IMR-90 (cell line): ENCODE results near the gene HTR3C. TPM values are rescaled to one million over a fixed set of nuclear protein-coding genes. Genes with fewer than 3 reads are reported as not detected.

ENCODE experiments used
- ATAC-seq: fragments of 200-7000 bp; cut with Tn5 transposase; 2 replicates; pipeline ENCODE4 v1.9.1; 2020; ENCODE audit warnings: low read depth, mild to moderate bottlenecking, moderate library complexity
- BruUV-seq: library from RNA; stranded (reverse); fragments of 400-500 nt; replicated peaks from 2 replicates; lab custom pipeline; 2021; lab: Mats Ljungman, UMichigan
- CTCF ChIA-PET: fragments of 300-600 bp; formaldehyde crosslinking; extraction: SDS; loops from one replicate; lab custom pipeline; 2021; ENCODE audit warnings: antibody characterized with exemption; lab: Yijun Ruan, JAX
- POLR2A ChIA-PET: fragments of 300-600 bp; sonication (Branson Sonifier 250); formaldehyde crosslinking; loops from one replicate; lab custom pipeline; 2022; ENCODE audit warnings: antibody characterized with exemption; ENCODE audit not compliant: unreplicated experiment; lab: Charles Lee
- DNase-seq: peaks from one replicate; pipeline ENCODE4 v3.0.0; 2013
- H2AFZ ChIP-seq: replicated peaks from 2 replicates; pipeline ENCODE3; 2013; ENCODE audit warnings: low read length, mild to moderate bottlenecking; ENCODE audit not compliant: poor library complexity
- H2AK5ac ChIP-seq: 2 replicates; pipeline ENCODE4 v1.6.1; 2013; ENCODE audit warnings: low read depth, low read length, inconsistent platforms
- H2AK9ac ChIP-seq: replicated peaks from 2 replicates; pipeline ENCODE3; 2013; ENCODE audit warnings: mild to moderate bottlenecking, low read depth, low read length, moderate library complexity; ENCODE audit not compliant: poor library complexity
- H2BK120ac ChIP-seq: 2 replicates; pipeline ENCODE4 v1.6.1; 2013; ENCODE audit warnings: low read depth, low read length, inconsistent platforms
- H2BK15ac ChIP-seq: 3 replicates; pipeline ENCODE4 v1.6.1; 2013; ENCODE audit warnings: low read depth, low read length, inconsistent platforms
- H2BK20ac ChIP-seq: 2 replicates; pipeline ENCODE4 v1.6.1; 2013; ENCODE audit warnings: low read depth, mild to moderate bottlenecking, inconsistent platforms, low read length, moderate library complexity
- H2BK5ac ChIP-seq: 2 replicates; pipeline ENCODE4 v1.6.1; 2013; ENCODE audit warnings: mild to moderate bottlenecking, low read depth, low read length, inconsistent platforms; ENCODE audit not compliant: poor library complexity, severe bottlenecking
- H3K14ac ChIP-seq: replicated peaks from 2 replicates; pipeline ENCODE4 v1.6.1; 2013; ENCODE audit warnings: low read depth, low read length, inconsistent platforms
- H3K18ac ChIP-seq: 2 replicates; pipeline ENCODE4 v1.6.1; 2013; ENCODE audit warnings: low read depth, low read length, control low read depth
- H3K23ac ChIP-seq: 2 replicates; pipeline ENCODE4 v1.6.1; 2013; ENCODE audit warnings: low read depth, low read length, inconsistent platforms
- H3K27ac ChIP-seq: 2 replicates; pipeline ENCODE4 v1.5.1; 2013; ENCODE audit warnings: mild to moderate bottlenecking, control low read depth, low read length; ENCODE audit not compliant: insufficient read depth
- H3K27me3 ChIP-seq: 2 replicates; pipeline ENCODE4 v1.6.1; 2013; ENCODE audit warnings: low read length; ENCODE audit not compliant: control insufficient read depth, insufficient read depth
- H3K36me3 ChIP-seq: 2 replicates; pipeline ENCODE4 v1.6.1; 2013; ENCODE audit warnings: low read length, mixed read lengths; ENCODE audit not compliant: control insufficient read depth, insufficient read depth
- H3K4ac ChIP-seq: 2 replicates; pipeline ENCODE4 v1.6.1; 2013; ENCODE audit warnings: low read depth, low read length, inconsistent platforms
- H3K4me1 ChIP-seq: 2 replicates; pipeline ENCODE4 v1.6.1; 2013; ENCODE audit warnings: low read length, mixed read lengths; ENCODE audit not compliant: control insufficient read depth, insufficient read depth
- H3K4me2 ChIP-seq: 2 replicates; pipeline ENCODE4 v1.6.1; 2013; ENCODE audit warnings: low read depth, mild to moderate bottlenecking, control low read depth, low read length, moderate library complexity
- H3K4me3 ChIP-seq: 2 replicates; pipeline ENCODE4 v1.5.1; 2013; ENCODE audit warnings: low read depth, mild to moderate bottlenecking, control low read depth, low read length, moderate library complexity; ENCODE audit not compliant: insufficient read depth
- H3K56ac ChIP-seq: 2 replicates; pipeline ENCODE4 v1.6.1; 2013; ENCODE audit warnings: low read length, inconsistent platforms; ENCODE audit not compliant: insufficient read depth; ENCODE audit errors: extremely low read depth
- H3K79me1 ChIP-seq, 2 experiments: 2 replicates each; pipeline ENCODE4 v1.6.1; 2013; ENCODE audit warnings: low read length in 2 of 2, inconsistent platforms in 1 of 2, low read depth in 1 of 2
- H3K9ac ChIP-seq: 2 replicates; pipeline ENCODE4 v1.6.1; 2013; ENCODE audit warnings: low read depth, low read length, control low read depth
- H3K9me1 ChIP-seq: 2 replicates; pipeline ENCODE4 v1.6.1; 2013; ENCODE audit warnings: low read length, inconsistent platforms; ENCODE audit not compliant: insufficient read depth
- H3K9me3 ChIP-seq: 2 replicates; pipeline ENCODE4 v1.6.1; 2013; ENCODE audit warnings: low read length; ENCODE audit not compliant: control insufficient read depth, insufficient read depth
- H4K20me1 ChIP-seq: 2 replicates; pipeline ENCODE4 v1.6.1; 2013; ENCODE audit warnings: low read length, inconsistent platforms; ENCODE audit not compliant: insufficient read depth
- H4K5ac ChIP-seq: 2 replicates; pipeline ENCODE4 v1.6.1; 2013; ENCODE audit warnings: mild to moderate bottlenecking, low read depth, low read length, control low read depth
- H4K8ac ChIP-seq, 2 experiments: 2 replicates each; pipeline ENCODE4 v1.6.1; 2013; ENCODE audit warnings: low read depth in 2 of 2, low read length in 2 of 2, control low read depth in 1 of 2, inconsistent platforms in 1 of 2
- H4K91ac ChIP-seq: 2 replicates; pipeline ENCODE4 v1.6.1; 2013; ENCODE audit warnings: low read depth, low read length, inconsistent platforms; ENCODE audit not compliant: insufficient read depth
- BHLHE40 ChIP-seq: fragments of 150-350 bp; IDR thresholded peaks from 2 replicates; pipeline ENCODE4 v1.6.1; 2016; ENCODE audit warnings: mild to moderate bottlenecking, low read depth, low read length
- CEBPB ChIP-seq: IDR thresholded peaks from 2 replicates; pipeline ENCODE4 v1.6.1; 2012; ENCODE audit warnings: low read depth, low read length, improper control_type of control experiment
- CHD1 ChIP-seq: IDR thresholded peaks from 2 replicates; pipeline ENCODE4 v1.6.1; 2012; ENCODE audit warnings: low read depth, low read length, improper control_type of control experiment
- CTCF ChIP-seq: conservative IDR thresholded peaks from 2 replicates; pipeline ENCODE4 v1.5.1; 2012; ENCODE audit warnings: mild to moderate bottlenecking, low read depth, low read length, improper control_type of control experiment
- ELK1 ChIP-seq: fragments of 150-350 bp; IDR thresholded peaks from 2 replicates; pipeline ENCODE4 v1.6.1; 2016; ENCODE audit warnings: low read depth, mild to moderate bottlenecking, low read length, moderate library complexity, borderline replicate concordance
- FOS ChIP-seq: fragments of 150-350 bp; IDR thresholded peaks from 2 replicates; pipeline ENCODE4 v1.6.1; 2016; ENCODE audit warnings: low read depth, low read length
- MAFK ChIP-seq: IDR thresholded peaks from 2 replicates; pipeline ENCODE4 v1.6.1; 2012; ENCODE audit warnings: low read depth, low read length, improper control_type of control experiment
- MAZ ChIP-seq: IDR thresholded peaks from 2 replicates; pipeline ENCODE4 v1.6.1; 2012; ENCODE audit warnings: low read depth, mild to moderate bottlenecking, low read length, improper control_type of control experiment, moderate library complexity, borderline replicate concordance
- MXI1 ChIP-seq: IDR thresholded peaks from 2 replicates; pipeline ENCODE4 v1.6.1; 2012; ENCODE audit warnings: low read depth, mild to moderate bottlenecking, low read length, moderate library complexity, borderline replicate concordance
- NFE2L2 ChIP-seq: fragments of 150-350 bp; IDR thresholded peaks from 2 replicates; pipeline ENCODE4 v1.6.1; 2016; ENCODE audit warnings: low read depth, mild to moderate bottlenecking, low read length
- POLR2A ChIP-seq: IDR thresholded peaks from 2 replicates; pipeline ENCODE4 v1.6.1; 2012; ENCODE audit warnings: mild to moderate bottlenecking, low read depth, low read length
- RAD21 ChIP-seq: IDR thresholded peaks from 2 replicates; pipeline ENCODE4 v1.6.1; 2012; ENCODE audit warnings: low read length, improper control_type of control experiment
- RCOR1 ChIP-seq: IDR thresholded peaks from 2 replicates; pipeline ENCODE4 v1.6.1; 2012; ENCODE audit warnings: mild to moderate bottlenecking, low read length, improper control_type of control experiment; ENCODE audit not compliant: insufficient replicate concordance
- RFX5 ChIP-seq: IDR thresholded peaks from 2 replicates; pipeline ENCODE4 v1.8.0; 2012; ENCODE audit warnings: low read depth, mild to moderate bottlenecking, low read length, moderate library complexity
- SMC3 ChIP-seq: fragments of 150-350 bp; IDR thresholded peaks from 2 replicates; pipeline ENCODE4 v1.6.1; 2016; ENCODE audit warnings: low read depth, mild to moderate bottlenecking, antibody characterized with exemption, low read length, moderate library complexity
- USF2 ChIP-seq: fragments of 150-350 bp; IDR thresholded peaks from 2 replicates; pipeline ENCODE4 v1.6.1; 2017; ENCODE audit warnings: mild to moderate bottlenecking, antibody characterized with exemption, low read length, low read depth
- WGBS, 2 experiments: methylation state at CpG; one replicate each; pipeline versions ENCODE4 v1.1.5 to v1.1.7; 2013; ENCODE audit warnings: missing lambda C conversion rate in 2 of 2; ENCODE audit not compliant: insufficient read length in 1 of 2; ENCODE audit errors: extremely low coverage in 2 of 2; 5-methylcytosine and 5-hydroxymethylcytosine counted together
- dilution Hi-C: fragments of 300-500 bp; cut with HindIII; formaldehyde crosslinking; loops from one replicate; pipeline ENCODE4 v1.14.3; 2018; ENCODE audit warnings: low sequenced_read_pairs; ENCODE audit not compliant: unreplicated experiment
- in situ Hi-C: fragments of 300-500 bp; cut with MboI; formaldehyde crosslinking; loops from 3 replicates; pipeline ENCODE4 v1.14.3; 2019; ENCODE audit warnings: low sequenced_read_pairs, inconsistent platforms, mixed read lengths
- intact Hi-C: fragments of 100-400 bp; cut with micrococcal nuclease; formaldehyde crosslinking; loops from 2 replicates; pipeline ENCODE4 v1.10.0; 2022
- polyA plus RNA-seq, 3 experiments: library from polyadenylated mRNA; depleted of rRNA; stranded (reverse); fragments of >200 nt; gene quantifications; 2 replicates each; pipeline ENCODE4 v1.2.3, GENCODE V29; 2012; ENCODE audit warnings: low replicate concordance in 1 of 3
- total RNA-seq: library from RNA; depleted of rRNA; stranded (reverse); fragments of >200 nt; gene quantifications from 2 replicates; pipeline ENCODE4 v1.2.3, GENCODE V29; 2012

The HTR3C gene
- total and polyA plus RNA-seq, 2 of the 4 experiments (the other 2 are of a cell fraction): not detected

GRCh38 chr3:184037816-184038215, 15.0 kb upstream of the HTR3C start:
- Histone ChIP-seq H4K8ac (no peak overlapping the region), H2AFZ (no peak overlapping the region), H3K4ac (no peak overlapping the region), H3K4me3 (no peak overlapping the region), H2BK5ac (no peak overlapping the region), H3K9me1 (no peaks in the 10 kb centered on the region), H2BK20ac (no peak overlapping the region), H3K79me1 (no peaks in the 10 kb centered on the region), H2AK9ac (no peak overlapping the region), H3K23ac (no peak overlapping the region), H3K27me3 (peaks cover 27% of the 10 kb centered on the region), H2BK120ac (no peak overlapping the region), H3K36me3 (no peaks in the 10 kb centered on the region), H2BK15ac (no peak overlapping the region), H3K27ac (no peak overlapping the region), H3K14ac (no peak overlapping the region), H4K5ac (no peak overlapping the region), H3K18ac (no peak overlapping the region), H3K9ac (no peak overlapping the region), H4K20me1 (no peaks in the 10 kb centered on the region), H3K56ac (no peak overlapping the region), H3K4me2 (no peak overlapping the region), H3K9me3 (no peaks in the 10 kb centered on the region), H3K4me1 (no peaks in the 10 kb centered on the region), H2AK5ac (no peak overlapping the region), H4K91ac (no peak overlapping the region)
- intact Hi-C loops: no loop called here
- in situ Hi-C loops: no loop called here
- no peak for TF ChIP-seq MAFK
- no peak for TF ChIP-seq RCOR1
- TF ChIP-seq BHLHE40: no peak
- TF ChIP-seq POLR2A: no peak
- TF ChIP-seq USF2: no peak
- no peak for TF ChIP-seq CHD1
- no peak for TF ChIP-seq CTCF
- no peak for TF ChIP-seq MAZ
- TF ChIP-seq SMC3: no peak
- TF ChIP-seq MXI1: no peak
- TF ChIP-seq FOS: no peak
- no peak for TF ChIP-seq RAD21
- TF ChIP-seq RFX5: no peak
- no peak for TF ChIP-seq CEBPB
- TF ChIP-seq ELK1: no peak
- TF ChIP-seq NFE2L2: no peak
- WGBS, 2 experiments: no CpG with 5 or more reads among the region's 7 CpGs
- CTCF ChIA-PET: no interaction called here
- ATAC-seq: no peak
- dilution Hi-C loops: no loop called here
- no TSS peak for BruUV-seq
- POLR2A ChIA-PET: no interaction called here
- no peak for DNase-seq
